Testis (tissue), 2 donors: ENCODE measurements around the gene CREG1.

Source experiments
- CTCF ChIP-seq, 3 experiments: fragments of 450-650 bp in 2 of 3; fragments of 200-600 bp in 1 of 3; sonication (generic) in 1 of 3; IDR thresholded peaks; one replicate each; pipeline ENCODE4 v1.5.1; 2016 to 2019; ENCODE audit warnings: antibody characterized with exemption in 3 of 3, mild to moderate bottlenecking in 2 of 3, moderate library complexity in 1 of 3
- POLR2A ChIP-seq: fragments of 450-650 bp; IDR thresholded peaks from one replicate; pipeline ENCODE4 v1.6.1; 2017; ENCODE audit warnings: antibody characterized with exemption, mild to moderate bottlenecking, moderate library complexity

DNA sequence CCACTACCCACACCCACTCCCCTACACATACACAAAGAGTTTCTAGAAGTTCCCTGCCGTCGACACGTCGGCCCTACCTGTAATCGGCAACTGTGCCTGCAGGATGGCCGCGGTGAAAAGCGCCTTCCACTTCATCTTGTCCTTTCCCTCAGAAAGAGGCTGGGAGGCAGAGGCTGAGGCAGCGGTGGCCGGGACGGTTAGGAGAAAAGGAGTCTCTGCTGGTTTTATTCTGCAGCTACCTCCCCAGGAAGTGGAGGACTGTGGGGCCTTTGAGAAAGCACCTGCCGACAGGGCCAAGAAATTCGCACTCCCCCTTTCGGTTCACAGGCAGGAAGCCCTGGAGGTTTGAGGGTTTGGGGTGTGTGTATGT is 35.2 kb downstream of the CREG1 start, which contains the start of gene CD247:
- TF ChIP-seq CTCF (IDR thresholded peaks at IDR 0.05), result no peak
- no peak for TF ChIP-seq POLR2A
